Activated CD8-positive, alpha-beta memory T cell treated with anti-CD3 and anti-CD28 coated beads, Interleukin-2, amount 50 U/mL, for 4 hours (primary cell): ENCODE measurements around the gene SH3GL1.
"Not testable (repeated sequence)": the region's sequence is repeated elsewhere in the genome, so short reads cannot be mapped to it uniquely, and the experiment has no call there.

Experiments
- DNase-seq: peaks from one replicate; pipeline ENCODE4 v3.0.0-alpha.2; 2020

Gene SH3GL1

DNA sequence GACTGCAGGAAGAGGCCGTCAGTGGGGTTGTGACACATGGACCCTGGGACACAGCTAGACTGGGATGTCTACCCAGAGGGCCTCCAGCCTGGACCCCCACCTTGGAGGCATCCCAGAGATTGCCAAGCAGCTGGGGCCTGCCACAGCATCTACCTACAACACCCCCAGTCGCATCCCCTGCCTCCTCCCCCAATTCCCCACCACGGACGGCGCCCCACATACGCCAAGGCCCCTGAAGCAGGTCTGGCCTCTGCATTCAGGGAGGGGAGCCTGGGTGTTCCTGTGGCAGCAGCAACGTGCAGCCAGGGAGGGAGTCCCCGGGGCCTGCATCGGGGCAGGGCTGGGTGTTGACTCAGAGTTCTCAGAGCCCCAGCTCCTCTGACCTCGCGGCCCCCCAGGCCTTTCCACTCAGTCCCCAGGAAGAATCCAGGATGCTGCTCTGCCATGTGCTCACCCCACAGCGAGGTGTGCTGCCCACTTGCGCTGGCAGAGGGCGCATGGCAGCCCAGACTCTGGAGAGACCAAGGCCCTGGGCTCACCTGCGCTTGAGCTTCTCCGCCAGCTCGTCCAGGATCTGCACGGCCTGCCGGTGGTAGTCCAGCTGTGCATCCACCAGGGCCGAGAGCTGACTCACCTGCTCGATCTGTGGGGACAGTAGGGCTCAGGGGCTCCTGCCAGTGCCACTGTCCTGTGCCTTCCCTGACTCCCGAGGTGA, 37.4 kb downstream of the SH3GL1 start:
- DNase-seq = no peak

DNA sequence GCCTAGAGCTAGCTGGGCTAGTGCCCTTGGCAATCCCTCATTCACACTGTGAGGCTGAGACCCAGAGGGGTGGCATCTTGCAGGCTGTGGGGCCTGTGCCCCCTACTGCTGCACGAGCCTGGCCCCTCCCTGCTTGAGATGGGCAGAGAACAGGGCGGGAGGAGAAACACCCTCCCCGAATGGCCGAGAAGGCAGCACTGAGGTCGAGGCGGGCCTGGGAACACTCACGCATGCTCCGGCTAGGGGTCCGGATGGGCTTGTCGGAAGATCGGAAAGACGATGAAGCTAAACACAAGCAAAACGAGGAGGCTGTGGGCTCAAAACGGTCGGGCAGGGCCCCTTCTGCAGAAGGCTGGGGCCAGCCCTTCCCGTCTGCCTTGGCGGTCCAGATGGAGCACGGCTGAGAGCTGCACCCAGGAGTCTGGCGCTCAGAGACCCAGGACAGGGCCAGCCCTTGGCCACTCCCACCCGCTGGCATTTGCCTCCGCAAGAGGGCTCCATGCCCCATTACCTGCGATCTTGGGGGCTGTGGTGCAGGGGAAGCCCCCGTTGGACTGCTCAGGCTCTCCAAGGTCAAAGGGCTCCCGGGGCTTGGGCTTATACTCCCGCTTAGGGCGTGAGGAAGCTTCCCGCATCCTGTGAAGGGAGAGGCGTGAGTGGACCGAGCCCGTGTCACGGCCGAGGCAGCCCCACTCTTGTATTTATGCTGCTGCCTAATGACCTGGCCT, 38.1 kb downstream of the SH3GL1 start:
- DNase-seq = no peak

GRCh38 chr19:4361152-4362046, 38.9 kb downstream of the SH3GL1 start:
- no peak for DNase-seq

GRCh38 chr19:4360641-4361151, 39.7 kb downstream of the SH3GL1 start:
- no peak for DNase-seq

GRCh38 chr19:4360081-4360569, 40.2 kb downstream of the SH3GL1 start:
- DNase-seq = no peak

- DNase-seq = no peak
These were observed 40.7 kb downstream of the SH3GL1 start for GRCh38 chr19:4359627-4360000.

- DNase-seq = no peak
These were observed 41.4 kb downstream of the SH3GL1 start for GRCh38 chr19:4358709-4359626.

DNA sequence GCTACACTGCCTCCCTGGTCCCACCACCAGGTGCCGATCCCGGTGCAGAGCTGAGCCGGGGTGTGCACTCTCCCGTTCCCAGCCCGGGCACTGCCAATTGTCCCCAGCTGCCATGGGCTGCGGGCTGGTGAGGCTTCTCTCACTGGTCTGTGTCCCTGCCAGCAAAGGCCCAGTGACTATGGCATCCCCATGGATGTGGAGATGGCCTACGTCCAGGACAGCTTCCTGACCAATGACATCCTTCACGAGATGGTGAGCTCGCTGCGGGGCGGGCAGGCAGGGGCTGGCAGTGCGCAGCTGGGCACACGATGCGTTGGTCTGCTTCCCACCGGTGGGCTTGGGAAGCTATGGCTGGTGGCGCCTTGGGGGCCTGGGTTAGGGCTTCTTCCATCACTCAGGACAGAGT, 42.4 kb downstream of the SH3GL1 start:
- DNase-seq = no peak

DNA sequence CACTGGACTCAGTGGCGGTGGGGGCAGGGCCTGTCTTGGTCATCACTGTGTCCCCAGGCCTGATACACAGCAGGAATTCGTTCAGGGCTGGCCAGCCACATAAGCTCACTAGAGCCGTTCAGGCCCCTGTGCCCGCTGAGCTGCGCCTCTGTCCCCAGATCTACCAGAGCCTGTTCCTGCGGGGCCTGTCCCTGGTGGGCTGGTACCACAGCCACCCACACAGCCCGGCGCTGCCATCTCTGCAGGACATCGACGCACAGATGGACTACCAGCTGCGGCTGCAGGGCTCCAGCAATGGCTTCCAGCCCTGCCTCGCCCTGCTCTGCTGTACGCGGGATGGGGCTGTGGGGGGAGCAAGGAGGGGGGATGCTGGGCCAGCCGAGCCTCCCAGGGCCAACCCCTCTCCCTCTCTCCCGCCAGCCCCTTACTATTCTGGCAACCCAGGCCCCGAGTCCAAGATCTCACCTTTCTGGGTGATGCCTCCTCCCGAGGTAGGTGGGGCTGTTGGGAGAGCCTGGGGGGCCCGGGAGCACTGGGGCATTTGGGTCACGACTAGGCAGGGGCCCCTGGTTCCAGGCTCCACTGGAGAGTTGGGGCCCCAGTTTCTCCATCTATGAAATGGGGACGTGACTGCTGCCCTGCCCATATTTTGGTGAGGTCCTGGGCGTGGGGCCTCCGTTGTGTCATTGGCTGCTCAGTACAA, 43.1 kb downstream of the SH3GL1 start:
- DNase-seq = no peak

GRCh38 chr19:4354897-4355296, 45.5 kb downstream of the SH3GL1 start:
- DNase-seq = no peak

DNA sequence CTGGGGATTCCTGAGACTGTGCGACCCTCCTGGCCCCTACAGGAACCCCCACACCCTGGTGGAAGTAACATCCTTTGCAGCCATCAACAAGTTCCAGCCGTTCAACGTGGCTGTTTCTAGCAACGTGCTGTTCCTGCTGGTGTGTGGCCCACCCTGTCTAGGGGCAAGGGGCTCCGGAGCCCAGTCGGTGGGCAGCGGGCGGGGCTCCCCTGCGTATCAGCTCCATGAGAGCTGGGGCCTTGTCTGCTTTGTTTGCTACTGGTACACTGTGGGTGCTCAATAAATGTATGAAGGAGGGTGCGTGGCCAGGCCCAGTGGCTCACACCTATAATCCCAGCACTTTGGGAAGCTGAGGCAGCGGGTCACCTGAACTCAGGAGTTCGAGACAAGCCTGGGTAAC, 46.1 kb downstream of the SH3GL1 start:
- DNase-seq = no peak

DNA sequence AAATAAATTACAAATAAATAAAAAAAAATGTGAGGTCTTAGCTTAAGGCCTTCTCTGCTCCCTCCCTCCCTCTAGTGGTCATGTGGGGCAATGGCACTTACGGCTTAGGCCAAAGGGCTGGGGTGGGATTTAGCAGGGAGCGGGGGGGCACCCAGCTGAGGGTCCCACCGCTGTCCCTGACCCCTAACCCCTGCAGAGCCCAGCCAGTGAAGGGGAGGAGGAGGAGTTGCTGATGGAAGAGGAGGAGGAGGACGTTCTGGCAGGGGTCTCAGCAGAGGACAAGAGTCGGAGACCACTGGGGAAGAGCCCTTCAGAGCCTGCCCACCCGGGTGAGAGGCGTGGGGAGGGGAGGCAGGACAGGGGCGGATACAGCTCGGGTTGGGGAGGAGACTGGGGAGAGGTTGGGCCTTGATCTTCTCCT, 47.6 kb downstream of the SH3GL1 start:
- peak; percentile 68 for DNase-seq

DNA sequence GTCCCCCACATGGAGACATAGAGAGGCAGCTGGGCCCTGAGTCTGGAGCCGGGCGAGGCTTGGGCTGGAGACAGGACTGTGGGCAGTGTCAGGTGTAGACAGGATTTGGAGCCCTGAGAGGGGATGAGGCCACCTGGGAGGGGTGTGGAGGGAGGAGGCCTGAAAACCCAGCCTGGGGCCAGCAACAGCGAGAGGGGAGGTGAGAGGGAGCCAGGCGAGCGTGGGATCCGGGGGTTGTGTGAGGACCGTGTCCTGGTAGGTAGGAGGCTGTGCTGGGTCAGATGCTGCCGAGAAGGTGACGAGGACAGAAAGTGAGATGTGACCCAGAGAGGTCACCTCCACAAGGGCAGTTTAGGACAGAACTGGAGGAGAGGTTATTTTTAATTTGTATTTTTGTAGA, 49.6 kb downstream of the SH3GL1 start:
- no peak for DNase-seq

DNA sequence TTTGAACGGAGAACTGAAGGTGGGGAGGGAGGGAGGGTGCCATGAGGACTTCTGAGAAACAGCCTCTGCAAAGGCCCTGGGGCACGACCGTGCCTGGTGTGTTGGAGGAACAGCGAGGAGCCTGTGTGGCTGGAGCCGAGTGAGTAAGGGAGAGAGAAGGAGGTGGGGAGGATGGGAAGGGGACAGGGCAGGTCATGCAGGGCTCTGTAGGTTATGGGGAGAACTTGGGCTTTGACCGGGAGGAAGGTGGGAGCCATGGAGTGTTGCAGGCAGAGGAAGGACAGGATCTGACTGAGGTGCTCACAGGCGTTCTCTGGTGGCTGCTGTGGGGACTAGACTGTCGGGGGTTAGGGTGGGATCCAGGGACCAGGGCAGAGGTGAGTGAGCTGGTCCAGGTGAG, 50.2 kb downstream of the SH3GL1 start:
- DNase-seq = no peak

DNA sequence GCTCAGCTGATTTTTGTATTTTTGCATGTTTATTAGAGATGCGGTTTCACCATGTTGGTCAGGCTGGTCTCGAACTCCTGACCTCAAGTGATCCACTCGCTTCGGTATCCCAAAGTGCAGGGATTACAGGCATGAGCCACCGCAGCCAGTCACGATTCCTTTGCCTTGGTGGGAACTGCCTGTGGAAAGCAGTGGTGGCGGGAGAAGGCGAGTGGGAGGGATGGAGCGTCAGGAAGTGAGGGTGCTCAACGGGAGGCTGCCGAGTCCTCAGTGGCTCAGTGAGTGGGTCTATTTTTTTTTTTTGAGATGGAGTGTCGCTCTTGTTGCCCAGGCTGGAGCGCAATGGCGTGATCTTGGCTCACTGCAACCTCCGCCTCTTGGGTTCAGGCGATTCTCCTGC, 51.1 kb downstream of the SH3GL1 start:
- DNase-seq = not testable (repeated sequence)

DNA sequence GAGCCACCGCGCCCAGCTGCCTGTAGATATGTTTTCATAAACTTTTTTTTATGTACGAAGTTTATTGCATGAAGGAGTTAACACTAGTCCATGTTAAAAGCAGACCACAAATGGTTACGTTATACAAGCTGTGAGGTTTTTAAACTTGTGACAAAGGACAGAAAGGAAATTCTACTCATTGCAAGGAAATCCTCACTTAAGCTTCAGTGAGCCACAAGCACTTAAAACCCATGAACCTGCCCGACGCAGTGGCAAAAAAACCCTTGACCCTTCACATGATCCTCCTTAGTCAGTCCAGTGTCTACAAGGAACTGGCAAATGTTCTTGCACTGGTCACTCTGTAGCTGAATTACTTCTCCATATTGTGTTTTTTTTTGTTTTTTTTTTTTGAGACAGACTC, 52.8 kb downstream of the SH3GL1 start:
- DNase-seq = no peak

- DNase-seq = no peak
These were observed 54.3 kb downstream of the SH3GL1 start for GRCh38 chr19:4346020-4346383.

DNA sequence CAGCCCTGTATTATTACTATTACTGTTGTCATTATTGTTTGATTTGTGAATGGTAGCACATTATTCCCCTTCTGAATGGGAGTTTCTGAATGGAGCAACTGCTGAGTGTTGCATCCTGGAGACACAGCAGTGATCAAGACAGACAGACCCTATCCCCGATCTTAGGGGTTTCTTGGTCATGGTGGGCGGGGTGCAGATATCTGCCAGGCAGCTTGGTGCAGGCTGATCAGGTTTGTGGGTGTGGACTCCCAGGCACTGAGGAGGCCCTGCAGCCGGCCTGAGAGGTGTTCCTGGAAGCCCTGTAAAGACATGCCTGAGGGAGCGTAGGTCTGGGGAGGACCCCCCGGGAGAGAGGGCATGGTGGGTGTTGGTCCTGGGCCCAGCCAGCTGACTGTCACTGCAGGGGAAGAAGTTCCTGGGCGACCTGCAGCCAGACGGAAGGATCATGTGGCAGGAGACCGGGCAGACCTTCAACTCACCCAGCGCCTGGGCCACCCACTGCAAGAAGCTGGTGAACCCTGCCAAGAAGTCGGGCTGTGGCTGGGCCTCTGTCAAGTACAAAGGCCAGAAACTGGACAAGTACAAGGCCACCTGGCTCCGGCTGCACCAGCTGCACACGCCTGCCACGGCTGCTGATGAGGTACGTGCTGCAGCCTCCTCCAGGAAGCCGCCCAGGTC, 54.9 kb downstream of the SH3GL1 start:
- DNase-seq = no peak

- DNase-seq = peak; percentile 94
These were observed 56.7 kb downstream of the SH3GL1 start, which contains the start of gene MPND for GRCh38 chr19:4343370-4344307. Gene MPND, plus strand, starts transcription at chr19:4343562. Its CDS starts 32 bp downstream, at chr19:4343594.
